SJSA1 (cell line): Measurements from ENCODE around the gene ERC1. TPM values are rescaled to one million over a fixed set of nuclear protein-coding genes. Genes with fewer than 3 reads are reported as not detected.

Experiments used
- DNase-seq, 2 experiments: peaks; one replicate each; pipeline ENCODE4 v3.0.0-alpha.2; 2015 to 2020; ENCODE audit warnings: low spot score in 2 of 2, low read depth in 1 of 2
- H3K27ac ChIP-seq: fragments of 250-450 bp; sonication (Bioruptor Pico); 2 replicates; pipeline ENCODE4 v1.5.1; 2020; ENCODE audit warnings: mild to moderate bottlenecking, moderate library complexity
- H3K27me3 ChIP-seq: fragments of 250-450 bp; sonication (Bioruptor Pico); replicated peaks from 2 replicates; pipeline ENCODE4 v1.5.1; 2020; ENCODE audit warnings: mild to moderate bottlenecking, moderate library complexity
- H3K36me3 ChIP-seq: fragments of 250-450 bp; sonication (Bioruptor Pico); 2 replicates; pipeline ENCODE4 v1.5.1; 2020; ENCODE audit warnings: mild to moderate bottlenecking
- H3K4me1 ChIP-seq: fragments of 250-450 bp; sonication (Bioruptor Pico); replicated peaks from 2 replicates; pipeline ENCODE4 v1.6.1; 2021; ENCODE audit warnings: mild to moderate bottlenecking
- H3K4me3 ChIP-seq: fragments of 250-450 bp; sonication (Bioruptor Pico); 2 replicates; pipeline ENCODE4 v1.5.1; 2020; ENCODE audit warnings: mild to moderate bottlenecking
- H3K9me3 ChIP-seq: fragments of 250-450 bp; sonication (Bioruptor Pico); replicated peaks from 2 replicates; pipeline ENCODE4 v1.5.1; 2020; ENCODE audit warnings: mild to moderate bottlenecking
- total RNA-seq: library from RNA; depleted of rRNA; stranded (reverse); fragments of >200 nt; shearing (Covaris generic); gene quantifications from 2 replicates; pipeline ENCODE4 v1.2.3, GENCODE V29; 2014

ERC1 gene
- total RNA-seq, 1 experiment from 2014 or later: 19.7 TPM

- no peak overlapping the region for H3K4me3 ChIP-seq
- H3K27ac ChIP-seq: no peak overlapping the region
- H3K9me3 ChIP-seq: no peaks in the 10 kb centered on the region
- no peaks in the 10 kb centered on the region for H3K4me1 ChIP-seq
- H3K27me3 ChIP-seq: no peaks in the 10 kb centered on the region
- DNase-seq: no peak
- H3K36me3 ChIP-seq: no peaks in the 10 kb centered on the region
Measured at GRCh38 chr12:1367331-1368291, 376.6 kb downstream of the ERC1 start.

GRCh38 chr12:1369460-1369859 lies 378.4 kb downstream of the ERC1 start:
- Histone ChIP-seq H3K4me1 (no peaks in the 10 kb centered on the region), H3K36me3 (no peaks in the 10 kb centered on the region), H3K27me3 (no peaks in the 10 kb centered on the region), H3K4me3 (no peak overlapping the region), H3K27ac (no peak overlapping the region), H3K9me3 (no peaks in the 10 kb centered on the region)
- DNase-seq: no peak

- Histone ChIP-seq H3K27me3 (no peaks in the 10 kb centered on the region), H3K9me3 (no peaks in the 10 kb centered on the region), H3K4me1 (no peaks in the 10 kb centered on the region), H3K4me3 (no peak overlapping the region), H3K27ac (no peak overlapping the region), H3K36me3 (no peaks in the 10 kb centered on the region)
- no peak for DNase-seq
Measured at GRCh38 chr12:1369938-1370500, 379.0 kb downstream of the ERC1 start.

GRCh38 chr12:1373901-1374735 lies 383.1 kb downstream of the ERC1 start:
- DNase-seq: peak in 1 of 2 experiments; percentile 28

GRCh38 chr12:1375323-1375722 lies 384.3 kb downstream of the ERC1 start:
- DNase-seq: no peak
- H3K9me3 ChIP-seq: no peaks in the 10 kb centered on the region
- no peak overlapping the region for H3K27ac ChIP-seq
- peaks cover 5% of the 10 kb centered on the region; the same call in 1 of the 2 replicates for H3K36me3 ChIP-seq
- no peak overlapping the region for H3K4me3 ChIP-seq
- no peaks in the 10 kb centered on the region for H3K27me3 ChIP-seq
- H3K4me1 ChIP-seq: no peaks in the 10 kb centered on the region

More at GRCh38 chr12:1373901-1374735, 383.1 kb downstream of the ERC1 start:
- Histone ChIP-seq H3K4me3 (no peak overlapping the region), H3K27me3 (no peaks in the 10 kb centered on the region), H3K27ac (no peak overlapping the region), H3K4me1 (no peaks in the 10 kb centered on the region), H3K36me3 (0 out of 2 replicates have a peak, but pooled peaks cover 2% of the 10 kb centered on the region), H3K9me3 (no peaks in the 10 kb centered on the region)

GRCh38 chr12:1377117-1377516 lies 386.1 kb downstream of the ERC1 start:
- Histone ChIP-seq H3K4me1 (no peaks in the 10 kb centered on the region), H3K9me3 (no peaks in the 10 kb centered on the region), H3K27ac (no peak overlapping the region), H3K36me3 (peaks cover 5% of the 10 kb centered on the region; the same call in 1 of the 2 replicates), H3K27me3 (no peaks in the 10 kb centered on the region), H3K4me3 (no peak overlapping the region)
- no peak for DNase-seq

GRCh38 chr12:1377681-1378080 lies 386.7 kb downstream of the ERC1 start:
- DNase-seq: no peak

GRCh38 chr12:1380171-1380851 lies 389.3 kb downstream of the ERC1 start:
- no peak overlapping the region for H3K4me3 ChIP-seq
- H3K9me3 ChIP-seq: no peaks in the 10 kb centered on the region
- no peaks in the 10 kb centered on the region for H3K4me1 ChIP-seq
- H3K36me3 ChIP-seq: peaks cover 5% of the 10 kb centered on the region; the same call in 1 of the 2 replicates
- no peak overlapping the region for H3K27ac ChIP-seq
- H3K27me3 ChIP-seq: no peaks in the 10 kb centered on the region
- no peak for DNase-seq

More at GRCh38 chr12:1377681-1378080, 386.7 kb downstream of the ERC1 start:
- no peaks in the 10 kb centered on the region for H3K27me3 ChIP-seq
- no peak overlapping the region for H3K4me3 ChIP-seq
- H3K27ac ChIP-seq: no peak overlapping the region
- H3K36me3 ChIP-seq: peaks cover 5% of the 10 kb centered on the region; the same call in 1 of the 2 replicates
- H3K4me1 ChIP-seq: no peaks in the 10 kb centered on the region
- no peaks in the 10 kb centered on the region for H3K9me3 ChIP-seq

GRCh38 chr12:1382151-1382550 lies 391.1 kb downstream of the ERC1 start:
- H3K36me3 ChIP-seq: peaks cover 4% of the 10 kb centered on the region; the same call in 1 of the 2 replicates
- no peak for DNase-seq
- no peaks in the 10 kb centered on the region for H3K27me3 ChIP-seq
- H3K27ac ChIP-seq: no peak overlapping the region
- no peak overlapping the region for H3K4me3 ChIP-seq
- no peaks in the 10 kb centered on the region for H3K9me3 ChIP-seq
- H3K4me1 ChIP-seq: no peaks in the 10 kb centered on the region

GRCh38 chr12:1382826-1383225 lies 391.8 kb downstream of the ERC1 start:
- DNase-seq: no peak
- no peak overlapping the region for H3K27ac ChIP-seq
- no peak overlapping the region for H3K4me3 ChIP-seq
- H3K9me3 ChIP-seq: no peaks in the 10 kb centered on the region
- peaks cover 6% of the 10 kb centered on the region; the same call in 1 of the 2 replicates for H3K36me3 ChIP-seq
- H3K27me3 ChIP-seq: no peaks in the 10 kb centered on the region
- H3K4me1 ChIP-seq: no peaks in the 10 kb centered on the region

GRCh38 chr12:1383758-1384157 lies 392.7 kb downstream of the ERC1 start:
- Histone ChIP-seq H3K27me3 (no peaks in the 10 kb centered on the region), H3K27ac (no peak overlapping the region), H3K4me3 (no peak overlapping the region), H3K4me1 (no peaks in the 10 kb centered on the region), H3K9me3 (no peaks in the 10 kb centered on the region), H3K36me3 (peaks cover 6% of the 10 kb centered on the region; the same call in 1 of the 2 replicates)
- DNase-seq: no peak

- DNase-seq: no peak
- Histone ChIP-seq H3K27me3 (no peaks in the 10 kb centered on the region), H3K27ac (no peak overlapping the region), H3K4me3 (no peak overlapping the region), H3K4me1 (no peaks in the 10 kb centered on the region), H3K36me3 (peaks cover 4% of the 10 kb centered on the region; the same call in 1 of the 2 replicates), H3K9me3 (no peaks in the 10 kb centered on the region)
Measured at GRCh38 chr12:1384910-1385309, 393.9 kb downstream of the ERC1 start.

- no peak for DNase-seq
- peaks cover 16% of the 10 kb centered on the region for H3K9me3 ChIP-seq
Measured at GRCh38 chr12:1391722-1392121, 400.7 kb downstream of the ERC1 start.

More at GRCh38 chr12:1391722-1392121, 400.7 kb downstream of the ERC1 start:
- H3K4me3 ChIP-seq: no peak overlapping the region
- no peaks in the 10 kb centered on the region for H3K4me1 ChIP-seq
- no peak overlapping the region for H3K27ac ChIP-seq
- peaks cover 10% of the 10 kb centered on the region for H3K36me3 ChIP-seq
- H3K27me3 ChIP-seq: no peaks in the 10 kb centered on the region
